Peyer's patch (tissue), 4 donors: ENCODE results near the gene FUOM.
A peak's percentile ranks its signal among the peaks of the same experiment; 100 is the strongest.

Experiments
- POLR2A ChIP-seq, 2 donors: fragments of 450-650 bp; IDR thresholded peaks; one replicate each; pipeline ENCODE4 v1.5.1; 2017; ENCODE audit warnings: antibody characterized with exemption in 2 of 2, mild to moderate bottlenecking in 2 of 2, moderate library complexity in 2 of 2
- TF ChIP-seq, protein P1 (sequence below), 6 experiments: fragments of 450-650 bp in 4 of 6; fragments of 200-600 bp in 2 of 6; sonication (generic) in 1 of 6; IDR thresholded peaks; one replicate each; pipeline ENCODE4 v1.5.1; 2017 to 2019; ENCODE audit warnings: antibody characterized with exemption in 6 of 6, mild to moderate bottlenecking in 3 of 6, moderate library complexity in 1 of 6

DNA sequence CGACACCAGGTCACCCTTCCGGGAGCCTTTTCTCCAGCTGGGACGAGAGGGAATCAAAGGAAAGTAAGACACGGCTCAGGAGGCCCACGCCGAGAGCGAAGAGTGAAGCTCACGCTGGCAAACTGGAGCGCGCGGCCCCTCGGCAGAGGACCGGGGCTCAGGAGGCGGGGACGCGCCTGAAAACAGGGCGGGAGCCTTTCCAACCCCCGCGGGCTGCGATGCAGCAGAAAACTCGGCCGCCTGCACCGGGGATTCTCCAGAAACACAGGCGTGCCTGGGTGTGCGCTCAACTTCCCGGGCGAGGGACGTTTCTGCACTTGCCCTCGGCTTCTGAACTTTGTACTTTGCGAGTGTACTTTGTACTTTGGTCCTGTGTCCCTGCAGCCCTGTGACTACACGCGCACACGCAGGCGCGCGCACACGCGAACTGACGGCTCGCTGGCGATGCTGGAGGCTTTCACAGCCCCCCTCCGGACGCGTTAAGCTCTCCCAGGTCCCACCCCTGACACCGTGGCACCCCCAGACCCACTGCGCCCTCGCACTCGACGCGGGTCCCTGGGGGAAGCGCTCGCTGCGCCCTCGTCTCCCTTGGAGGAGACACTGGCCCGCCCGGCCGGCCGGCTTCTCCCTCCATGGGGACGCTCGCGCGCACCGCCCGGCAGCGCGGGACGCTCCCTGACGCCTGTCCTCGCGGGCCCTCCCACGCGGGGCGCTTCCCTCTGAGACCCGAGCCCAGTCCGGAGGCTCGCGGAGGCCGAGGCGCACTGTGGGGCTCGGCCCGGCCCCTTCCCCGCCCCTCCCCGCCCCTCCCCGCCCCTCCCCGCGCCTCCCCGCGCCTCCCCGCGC lies 20.7 kb upstream of the FUOM start:
- TF ChIP-seq, protein P1, sequence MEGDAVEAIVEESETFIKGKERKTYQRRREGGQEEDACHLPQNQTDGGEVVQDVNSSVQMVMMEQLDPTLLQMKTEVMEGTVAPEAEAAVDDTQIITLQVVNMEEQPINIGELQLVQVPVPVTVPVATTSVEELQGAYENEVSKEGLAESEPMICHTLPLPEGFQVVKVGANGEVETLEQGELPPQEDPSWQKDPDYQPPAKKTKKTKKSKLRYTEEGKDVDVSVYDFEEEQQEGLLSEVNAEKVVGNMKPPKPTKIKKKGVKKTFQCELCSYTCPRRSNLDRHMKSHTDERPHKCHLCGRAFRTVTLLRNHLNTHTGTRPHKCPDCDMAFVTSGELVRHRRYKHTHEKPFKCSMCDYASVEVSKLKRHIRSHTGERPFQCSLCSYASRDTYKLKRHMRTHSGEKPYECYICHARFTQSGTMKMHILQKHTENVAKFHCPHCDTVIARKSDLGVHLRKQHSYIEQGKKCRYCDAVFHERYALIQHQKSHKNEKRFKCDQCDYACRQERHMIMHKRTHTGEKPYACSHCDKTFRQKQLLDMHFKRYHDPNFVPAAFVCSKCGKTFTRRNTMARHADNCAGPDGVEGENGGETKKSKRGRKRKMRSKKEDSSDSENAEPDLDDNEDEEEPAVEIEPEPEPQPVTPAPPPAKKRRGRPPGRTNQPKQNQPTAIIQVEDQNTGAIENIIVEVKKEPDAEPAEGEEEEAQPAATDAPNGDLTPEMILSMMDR (IDR thresholded peaks at IDR 0.05), result peak in 1 of 6 experiments; percentile 4
- TF ChIP-seq POLR2A (IDR thresholded peaks at IDR 0.05), result peak; percentile 69 to 76
